ENCODE results near the gene SUPT3H.

The SUPT3H gene

GRCh38 chr6:45123023-45123422 lies 254.7 kb downstream of the SUPT3H start:
- no peak overlapping the region for H3K4me3 Mint-ChIP-seq
- H3K4me1 Mint-ChIP-seq, result no peaks in the 10 kb centered on the region
- no peak for TF ChIP-seq CTCF (IDR thresholded peaks at IDR 0.05)
- no peaks in the 10 kb centered on the region for H3K36me3 Mint-ChIP-seq (ENCODE audit: low read depth)
- no peak for DNase-seq
- H3K27ac Mint-ChIP-seq, result no peak overlapping the region
- no peaks in the 10 kb centered on the region for H3K9me3 Mint-ChIP-seq
- H3K27me3 Mint-ChIP-seq (ENCODE audit: low read depth, poor library complexity), result no peaks in the 10 kb centered on the region

GRCh38 chr6:45118754-45119153 lies 259.0 kb downstream of the SUPT3H start:
- TF ChIP-seq CTCF (IDR thresholded peaks at IDR 0.05), result no peak
- Mint-ChIP-seq H3K36me3 (ENCODE audit: low read depth) (no peaks in the 10 kb centered on the region), H3K27ac (no peak overlapping the region), H3K4me3 (no peak overlapping the region), H3K9me3 (no peaks in the 10 kb centered on the region), H3K27me3 (ENCODE audit: low read depth, poor library complexity) (no peaks in the 10 kb centered on the region), H3K4me1 (no peaks in the 10 kb centered on the region)
- no peak for DNase-seq

- no peak overlapping the region for H3K4me3 Mint-ChIP-seq
- H3K27ac Mint-ChIP-seq, result no peak overlapping the region
- H3K9me3 Mint-ChIP-seq, result no peaks in the 10 kb centered on the region
- H3K27me3 Mint-ChIP-seq (ENCODE audit: low read depth, poor library complexity), result no peaks in the 10 kb centered on the region
- no peak for DNase-seq
- no peak for TF ChIP-seq CTCF (IDR thresholded peaks at IDR 0.05)
- no peaks in the 10 kb centered on the region for H3K4me1 Mint-ChIP-seq
- H3K36me3 Mint-ChIP-seq (ENCODE audit: low read depth), result no peaks in the 10 kb centered on the region
Observed at GRCh38 chr6:45116714-45117410, 260.9 kb downstream of the SUPT3H start.

- no peak for DNase-seq
- no peak overlapping the region for H3K4me3 Mint-ChIP-seq
- H3K27ac Mint-ChIP-seq, result no peak overlapping the region
- no peak for TF ChIP-seq CTCF (IDR thresholded peaks at IDR 0.05)
- H3K4me1 Mint-ChIP-seq, result no peaks in the 10 kb centered on the region
- no peaks in the 10 kb centered on the region for H3K27me3 Mint-ChIP-seq (ENCODE audit: low read depth, poor library complexity)
- no peaks in the 10 kb centered on the region for H3K9me3 Mint-ChIP-seq
- H3K36me3 Mint-ChIP-seq (ENCODE audit: low read depth), result no peaks in the 10 kb centered on the region
Observed at GRCh38 chr6:45115696-45116095, 262.0 kb downstream of the SUPT3H start.

- Mint-ChIP-seq H3K27me3 (ENCODE audit: low read depth, poor library complexity) (peaks cover 4% of the 10 kb centered on the region), H3K27ac (no peak overlapping the region), H3K36me3 (ENCODE audit: low read depth) (no peaks in the 10 kb centered on the region), H3K4me1 (no peaks in the 10 kb centered on the region), H3K4me3 (no peak overlapping the region), H3K9me3 (no peaks in the 10 kb centered on the region)
- no peak for DNase-seq
- no peak for TF ChIP-seq CTCF (IDR thresholded peaks at IDR 0.05)
Observed at GRCh38 chr6:45112711-45113110, 265.0 kb downstream of the SUPT3H start.

GRCh38 chr6:45109551-45109950 lies 268.2 kb downstream of the SUPT3H start:
- no peak for DNase-seq
- Mint-ChIP-seq H3K9me3 (no peaks in the 10 kb centered on the region), H3K27ac (no peak overlapping the region), H3K36me3 (ENCODE audit: low read depth) (no peaks in the 10 kb centered on the region), H3K4me3 (no peak overlapping the region), H3K27me3 (ENCODE audit: low read depth, poor library complexity) (peaks cover 4% of the 10 kb centered on the region), H3K4me1 (no peaks in the 10 kb centered on the region)
- no peak for TF ChIP-seq CTCF (IDR thresholded peaks at IDR 0.05)
